DMS 273 (cell line): ENCODE results near the gene NR2E3.

Experiments
- DNase-seq: peaks from one replicate; lab custom pipeline; 2025; ENCODE audit not compliant: unreplicated experiment; lab: John Stamatoyannopoulos, UW

Gene NR2E3

DNA sequence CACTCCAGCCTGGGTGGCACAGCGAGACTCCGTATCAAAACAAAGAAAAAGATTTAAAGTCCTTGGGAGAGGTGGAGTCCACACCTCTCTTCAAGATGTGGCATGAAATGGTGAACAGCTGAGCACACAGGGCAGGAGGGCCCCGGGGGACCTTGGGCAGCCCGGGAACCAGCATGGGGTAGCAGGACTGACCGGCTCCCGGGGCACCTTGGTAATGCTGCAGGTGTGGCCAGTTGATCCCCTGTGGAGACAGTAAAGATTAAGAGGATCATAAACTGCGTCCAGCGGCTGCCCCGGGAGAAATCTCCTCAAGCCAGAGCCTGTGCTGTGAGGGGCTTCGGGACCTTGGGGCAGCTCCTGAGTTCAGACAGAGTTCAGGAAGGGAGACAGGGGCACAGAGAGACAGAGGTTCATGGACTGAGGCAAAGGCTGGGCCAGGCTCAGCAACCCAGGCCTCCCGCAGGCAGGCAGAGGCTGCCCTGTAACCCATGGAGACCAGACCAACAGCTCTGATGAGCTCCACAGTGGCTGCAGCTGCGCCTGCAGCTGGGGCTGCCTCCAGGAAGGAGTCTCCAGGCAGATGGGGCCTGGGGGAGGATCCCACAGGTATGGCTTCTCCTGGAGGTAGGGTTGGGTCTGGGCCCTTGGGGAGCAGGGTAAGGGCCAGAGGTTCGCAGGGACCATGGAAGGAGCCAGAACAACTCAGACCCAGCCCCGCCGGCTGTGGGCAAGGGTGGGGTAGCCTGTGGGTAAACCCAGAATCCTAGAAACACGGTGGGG, at the start of gene NR2E3:
Gene NR2E3 (plus strand): TSS at position 299 of the 780 bp plus-strand sequence. CDS start 190 bp downstream, at position 489.
- no peak for DNase-seq

DNA sequence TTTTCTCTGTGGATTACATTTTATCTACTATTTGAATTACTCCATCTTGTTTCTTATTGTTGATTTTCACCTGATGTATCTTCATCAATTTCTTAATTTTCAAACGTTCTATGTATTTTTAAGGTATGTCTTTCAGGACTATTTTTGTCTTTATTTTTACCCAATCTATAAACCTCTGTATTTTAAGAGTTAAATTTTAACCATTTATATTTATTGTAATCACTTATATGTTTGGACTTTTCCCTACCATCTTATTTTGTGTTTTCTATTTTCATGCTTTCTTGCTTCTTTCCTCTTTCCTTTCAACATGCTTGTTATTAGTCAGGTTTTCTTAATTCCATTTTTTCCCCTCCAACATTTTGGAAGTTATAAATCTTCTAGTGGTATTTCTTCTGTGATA, 49.5 kb upstream of the NR2E3 start:
- DNase-seq, result no peak

DNA sequence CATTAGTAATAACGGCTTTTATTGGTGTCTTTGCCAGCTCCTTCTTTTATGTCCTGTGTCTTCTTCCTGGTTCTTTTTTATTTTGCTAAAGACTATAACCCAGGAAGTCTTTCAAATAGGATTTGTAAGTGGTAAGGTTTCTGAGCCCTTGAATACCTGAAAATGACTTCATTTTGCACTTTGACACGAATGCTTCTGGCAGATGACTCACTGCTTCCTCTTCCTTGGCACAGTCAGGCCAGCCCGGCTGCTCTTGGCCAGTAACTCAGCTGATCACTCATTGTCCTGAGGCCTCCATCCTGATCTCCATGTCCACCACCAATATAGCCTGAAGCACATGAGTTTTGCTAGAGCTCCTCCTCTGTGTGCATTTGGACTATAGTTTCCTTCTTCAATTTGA, 48.7 kb upstream of the NR2E3 start:
- no peak for DNase-seq

DNA sequence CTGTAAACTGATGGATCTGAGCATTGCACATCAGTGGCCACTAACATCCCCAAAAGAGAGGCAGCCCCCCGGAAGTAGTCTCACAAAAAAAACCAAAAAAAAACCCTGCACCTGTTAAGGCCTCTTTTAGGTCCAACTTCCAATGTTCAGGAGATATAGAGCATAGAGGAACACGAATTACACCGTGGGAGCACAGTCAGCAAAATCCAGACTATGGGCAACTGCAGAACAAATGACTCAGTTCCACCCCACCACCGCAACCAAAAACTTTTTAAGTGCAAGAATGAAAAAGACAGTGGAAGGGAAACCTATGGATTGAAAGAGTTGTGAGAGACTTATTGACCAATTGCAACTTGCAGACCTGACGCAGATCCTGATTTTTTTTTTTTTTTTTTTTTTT, 42.2 kb upstream of the NR2E3 start:
- DNase-seq, result no peak

DNA sequence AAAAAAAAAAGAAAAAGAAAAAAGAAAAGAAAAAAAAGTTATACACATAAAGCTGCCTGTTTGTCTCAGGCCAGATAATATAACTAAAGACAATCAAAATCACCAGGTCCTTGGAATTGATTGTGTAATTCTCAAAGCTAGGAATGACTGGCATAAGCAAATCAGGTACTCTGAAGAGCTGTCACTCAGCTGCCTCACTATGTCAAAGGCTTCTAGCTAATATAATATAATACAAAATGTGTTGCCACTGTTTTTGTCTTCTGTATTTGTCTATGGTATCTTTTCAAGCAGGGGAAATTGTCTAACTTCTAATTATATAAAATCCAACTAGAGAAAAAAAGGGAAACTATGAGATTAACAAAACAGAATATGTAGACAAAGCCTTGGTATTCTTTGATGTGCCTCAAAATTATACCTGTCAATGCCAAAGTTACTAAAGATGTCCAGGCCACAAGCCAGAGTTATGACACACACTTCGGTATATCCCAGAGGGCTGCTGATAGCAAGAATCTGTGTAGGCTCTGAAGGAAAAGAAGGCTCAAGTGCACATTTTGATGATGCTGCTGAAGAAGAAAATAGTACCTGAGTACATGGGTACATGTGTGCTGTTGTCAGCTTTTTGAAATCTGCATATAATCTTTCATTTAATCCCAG, 37.0 kb upstream of the NR2E3 start:
- DNase-seq, result no peak

DNA sequence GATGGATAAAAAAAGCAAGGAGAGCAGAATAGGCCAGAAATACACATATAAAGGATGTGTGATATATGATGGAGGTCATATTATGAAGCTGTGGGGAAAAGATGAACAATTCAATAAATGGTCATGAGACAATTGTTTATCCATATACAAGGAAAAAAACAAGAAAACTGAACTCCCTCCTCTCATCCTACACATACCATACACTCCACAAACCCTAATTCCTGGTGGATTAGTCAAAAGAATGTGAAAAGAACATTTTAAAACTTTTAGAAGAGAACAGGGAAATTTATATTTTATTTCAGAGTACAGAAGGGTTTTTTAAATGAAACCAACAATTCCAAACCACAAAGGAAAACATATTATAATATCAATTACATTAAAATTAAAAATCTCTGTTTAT, 34.5 kb upstream of the NR2E3 start:
- no peak for DNase-seq

DNA sequence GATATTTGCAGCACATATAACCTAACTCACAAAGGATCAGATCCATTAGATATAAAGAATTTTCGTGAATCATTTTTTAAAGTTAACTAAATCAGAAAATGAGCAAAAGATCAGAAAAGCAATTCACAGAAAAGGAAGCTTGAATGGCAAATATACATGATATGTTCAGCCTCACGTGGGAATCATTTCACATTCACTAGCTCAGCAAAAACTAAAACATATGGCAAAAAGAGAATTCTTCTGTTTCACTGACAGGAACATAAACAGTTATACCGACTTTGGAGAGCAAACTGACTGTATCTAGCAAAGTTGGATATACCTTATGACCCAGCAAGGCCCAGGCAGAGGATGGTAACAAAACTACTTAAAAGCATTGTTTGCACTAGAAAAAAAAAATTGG, 34.0 kb upstream of the NR2E3 start:
- DNase-seq, result no peak

DNA sequence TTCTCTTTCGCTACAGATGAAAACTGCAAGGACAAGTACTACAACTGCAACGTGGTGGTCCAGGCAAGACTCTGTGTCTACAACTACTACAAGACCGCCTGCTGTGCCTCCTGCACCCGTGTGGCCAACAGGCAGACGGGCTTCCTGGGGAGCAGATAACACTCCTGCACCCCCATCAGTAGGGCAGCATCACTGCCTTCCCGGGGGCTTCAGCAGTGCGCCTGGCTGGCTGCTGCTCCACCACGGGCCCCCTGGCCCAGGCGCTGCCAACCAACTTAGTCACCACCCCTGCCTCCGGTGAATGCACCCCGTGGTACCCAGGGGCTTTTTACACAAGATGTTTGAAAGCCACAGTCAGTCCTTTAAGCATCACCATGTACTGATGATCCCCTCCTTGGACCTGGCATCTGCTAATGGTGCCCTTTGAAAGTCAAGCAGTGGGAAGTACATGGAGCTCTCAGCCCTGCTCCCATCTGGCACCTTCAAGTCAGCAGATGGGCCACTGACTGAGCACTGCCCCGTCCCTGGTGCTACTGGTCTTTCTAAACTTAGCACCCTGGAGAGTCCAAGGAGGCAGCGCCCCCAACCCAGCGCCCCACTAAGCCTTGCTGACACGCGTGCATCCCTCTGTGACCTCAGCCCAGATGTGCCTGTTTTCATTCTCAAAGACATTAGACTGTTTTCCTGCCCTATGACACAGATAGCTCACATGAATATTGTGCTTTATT, 33.0 kb upstream of the NR2E3 start:
- DNase-seq, result peak; percentile 76

DNA sequence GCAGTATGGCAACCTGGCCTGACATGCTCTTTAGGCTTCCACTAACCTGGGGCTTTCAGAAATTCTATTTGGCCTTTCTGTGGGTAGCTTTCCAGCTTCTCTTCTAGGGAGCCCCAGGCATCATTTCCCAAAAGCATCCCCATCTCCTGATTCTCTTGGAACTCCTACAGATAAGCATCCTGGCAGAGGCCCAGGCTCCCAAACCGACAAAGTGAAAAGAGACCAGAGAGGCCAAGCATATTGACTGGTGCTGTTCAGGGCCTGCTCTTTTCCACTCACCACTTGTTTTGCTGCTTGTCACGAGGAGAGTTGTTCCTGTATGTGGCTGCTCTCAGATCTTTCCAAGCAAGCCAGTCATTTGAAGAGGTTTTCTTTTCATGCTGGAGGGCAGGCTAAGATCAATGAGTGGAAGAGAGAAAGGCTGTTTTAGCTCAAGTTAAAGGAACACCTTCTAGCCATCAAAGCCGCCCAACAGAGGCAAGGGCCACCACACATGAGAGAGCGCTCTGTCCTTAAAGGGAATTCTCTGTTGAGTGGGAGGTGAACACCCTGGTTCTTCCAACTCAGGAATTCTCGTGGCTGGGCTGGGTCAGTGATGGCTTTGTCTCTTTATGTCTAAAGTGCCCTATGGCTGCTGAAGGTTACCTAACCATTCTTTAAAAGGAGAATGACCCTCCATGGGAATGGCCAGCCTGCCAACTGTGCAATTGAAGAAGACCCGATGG, 31.1 kb upstream of the NR2E3 start:
- no peak for DNase-seq

DNA sequence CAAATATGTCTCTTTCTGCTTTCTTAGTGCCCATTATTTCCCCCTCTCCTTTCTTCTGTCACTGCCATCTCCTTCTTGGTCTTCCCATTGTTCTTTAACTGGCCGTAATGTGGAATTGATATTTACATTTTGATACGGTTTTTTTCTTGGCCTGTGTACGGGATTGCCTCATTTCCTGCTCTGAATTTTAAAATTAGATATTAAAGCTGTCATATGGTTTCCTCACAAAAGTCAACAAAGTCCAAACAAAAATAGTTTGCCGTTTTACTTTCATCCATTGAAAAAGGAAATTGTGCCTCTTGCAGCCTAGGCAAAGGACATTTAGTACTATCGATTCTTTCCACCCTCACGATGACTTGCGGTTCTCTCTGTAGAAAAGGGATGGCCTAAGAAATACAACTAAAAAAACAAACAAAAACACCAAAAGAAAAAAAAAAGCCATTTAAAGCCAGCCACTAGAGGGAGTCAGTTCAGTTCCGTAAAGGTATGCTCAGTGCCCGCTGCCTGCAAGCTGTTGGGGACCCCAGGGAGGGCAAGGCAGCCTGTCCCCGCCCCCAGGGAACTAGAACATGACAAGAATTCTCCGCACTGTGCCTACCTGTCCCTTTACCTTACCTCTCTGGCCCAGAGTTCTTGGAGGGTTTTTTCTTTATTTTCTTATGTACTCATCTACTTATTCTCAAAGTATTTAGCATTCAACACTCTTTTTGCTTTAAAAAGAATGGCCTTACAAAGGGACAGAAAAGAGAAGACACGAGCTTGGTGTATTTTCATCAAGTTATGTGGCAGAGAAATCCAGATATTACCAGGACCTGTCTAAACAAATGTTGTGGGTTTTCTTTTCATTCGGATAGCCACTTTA, 30.0 kb upstream of the NR2E3 start:
- DNase-seq, result peak; percentile 56

DNA sequence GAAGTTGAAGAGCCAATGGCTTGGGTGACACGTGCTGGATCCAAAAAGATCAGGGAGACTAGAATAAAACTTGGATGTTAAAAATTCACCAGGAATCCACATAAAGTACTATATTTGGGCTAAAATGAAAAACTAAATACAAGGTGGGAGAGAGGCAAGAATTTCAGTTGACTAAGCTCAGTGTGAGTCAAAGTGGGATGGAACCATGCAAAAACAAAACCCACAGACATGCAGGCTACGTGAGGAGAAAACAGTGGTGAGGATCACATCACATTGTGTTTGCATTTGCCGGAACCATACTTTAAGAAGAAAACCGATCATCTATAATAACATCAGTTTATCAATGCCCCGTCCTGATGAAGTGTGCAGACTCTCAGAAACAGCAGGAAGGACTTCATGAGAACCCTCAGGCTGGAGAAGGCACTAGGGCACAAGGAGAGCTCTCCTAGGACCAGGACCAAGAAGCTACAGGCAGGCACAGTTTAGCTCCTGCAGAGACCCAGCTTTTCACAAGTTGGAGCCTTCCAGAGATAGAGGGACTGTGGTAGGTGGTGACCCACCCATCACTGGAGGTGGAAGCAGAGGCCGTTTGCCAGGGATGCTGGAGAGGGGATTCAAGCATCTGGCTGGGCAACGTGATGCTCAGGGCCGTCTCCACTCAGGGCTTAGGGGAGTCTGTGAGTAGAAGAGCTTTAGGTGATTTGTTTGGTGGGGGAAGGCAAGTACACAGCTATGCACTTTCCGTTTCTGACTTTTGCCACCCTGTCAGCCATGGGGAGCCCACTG, 29.0 kb upstream of the NR2E3 start:
- DNase-seq, result no peak

DNA sequence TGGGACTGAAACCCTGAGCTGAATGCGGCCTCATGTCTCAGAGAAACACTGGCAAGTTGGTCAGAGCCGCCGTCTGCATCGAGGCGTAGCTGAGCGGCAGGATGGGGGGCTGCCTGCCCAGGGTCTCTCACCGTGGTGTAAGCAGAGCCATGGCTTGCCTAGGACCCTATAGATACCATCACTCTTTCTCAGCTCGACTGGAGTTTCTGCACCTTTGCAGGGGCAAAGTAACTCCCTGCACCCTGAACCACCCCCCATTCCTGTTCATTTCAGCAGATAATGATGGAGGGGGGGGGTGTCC, 28.4 kb upstream of the NR2E3 start:
- no peak for DNase-seq

DNA sequence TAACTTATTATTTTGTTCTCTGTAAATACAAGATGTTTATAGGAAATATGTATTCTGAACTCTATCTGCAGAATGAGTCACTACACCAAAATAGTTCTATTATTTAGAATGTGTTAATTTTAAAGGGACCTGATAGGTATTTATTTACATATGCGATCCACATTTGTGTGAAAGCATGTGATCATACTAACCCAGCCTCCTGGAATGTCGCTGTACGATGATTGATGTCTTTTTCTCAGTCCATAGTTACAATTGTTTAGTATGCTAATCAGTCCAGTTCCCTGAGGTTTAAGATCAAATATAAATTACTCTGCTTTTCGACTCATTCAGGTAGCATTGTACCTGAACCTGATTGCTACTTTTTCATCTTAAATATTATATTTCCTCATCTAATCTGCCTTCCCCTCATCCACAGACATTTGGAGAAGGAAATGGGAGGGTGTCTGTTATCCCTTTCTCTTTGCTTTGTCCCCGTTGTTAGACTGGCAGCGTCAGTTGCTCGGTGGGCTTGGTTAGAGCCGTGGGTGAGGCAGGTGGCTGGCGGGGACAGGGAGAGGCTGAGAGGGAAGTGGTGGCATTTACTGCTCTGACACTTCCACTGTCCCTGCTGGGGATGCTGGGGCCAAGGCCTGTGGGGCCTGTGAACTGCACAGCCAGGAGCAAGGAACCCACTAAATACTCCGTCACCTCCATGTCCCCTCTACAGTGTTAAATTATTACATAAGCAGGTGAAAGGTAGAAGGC, 27.8 kb upstream of the NR2E3 start:
- DNase-seq, result no peak

DNA sequence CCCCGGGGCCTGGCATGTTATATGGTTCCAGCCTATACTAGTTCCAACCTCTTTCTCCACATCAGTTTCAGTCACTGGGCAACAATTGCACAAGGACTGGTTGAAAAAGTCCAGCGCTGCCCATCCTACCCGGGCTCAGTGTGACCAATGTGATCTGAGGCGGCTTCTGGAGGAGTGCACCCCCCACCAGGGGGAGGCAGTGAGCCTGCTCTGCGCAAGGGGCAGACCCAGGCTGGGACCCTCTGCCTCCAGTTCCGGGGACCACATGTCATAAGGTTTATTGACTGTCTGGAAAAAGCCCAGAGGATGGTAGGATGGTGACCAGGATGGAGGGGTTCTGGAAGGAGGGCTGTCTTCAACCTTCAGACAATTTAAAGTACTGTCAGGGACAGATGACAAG, 25.6 kb upstream of the NR2E3 start:
- DNase-seq, result peak; percentile 5

DNA sequence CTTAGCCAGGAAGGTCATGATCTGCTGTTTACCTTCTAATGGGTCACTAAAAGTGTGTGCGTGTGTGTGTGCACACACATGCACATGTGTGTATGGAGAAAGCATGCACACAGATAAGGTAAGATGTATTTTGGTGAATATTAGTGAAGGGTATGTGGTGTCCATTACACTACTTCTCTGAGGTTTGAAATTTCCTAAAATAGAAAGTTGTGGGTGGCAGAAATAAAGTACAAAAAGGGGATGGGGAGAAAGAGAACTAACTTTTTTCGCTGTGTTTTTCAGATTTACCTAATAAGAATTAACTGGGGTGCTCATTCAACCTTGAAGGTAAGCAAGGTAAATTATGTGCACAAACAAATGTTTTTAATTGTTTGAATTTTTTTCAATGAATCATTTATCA, 24.4 kb upstream of the NR2E3 start:
- DNase-seq, result no peak

DNA sequence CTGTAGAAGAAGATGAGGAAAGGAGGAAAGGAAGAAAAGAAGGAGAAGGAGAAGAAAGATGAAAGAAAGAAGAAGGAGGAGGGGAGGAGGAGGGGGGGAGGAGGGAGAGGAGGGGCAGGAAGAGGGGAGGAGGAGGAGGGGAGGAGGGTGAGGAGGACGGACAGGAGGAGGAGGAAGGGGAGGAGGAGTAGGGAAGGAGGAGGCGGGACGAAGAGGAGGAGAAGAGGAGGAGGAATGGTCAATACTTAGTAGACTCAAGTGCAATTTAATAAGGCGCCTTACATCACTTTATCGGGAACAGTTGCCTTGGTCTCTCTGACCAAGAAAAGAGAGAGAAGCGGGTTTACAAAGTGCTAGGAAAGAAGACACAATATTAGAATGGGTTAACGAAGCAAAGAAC, 23.7 kb upstream of the NR2E3 start:
- DNase-seq, result no peak

DNA sequence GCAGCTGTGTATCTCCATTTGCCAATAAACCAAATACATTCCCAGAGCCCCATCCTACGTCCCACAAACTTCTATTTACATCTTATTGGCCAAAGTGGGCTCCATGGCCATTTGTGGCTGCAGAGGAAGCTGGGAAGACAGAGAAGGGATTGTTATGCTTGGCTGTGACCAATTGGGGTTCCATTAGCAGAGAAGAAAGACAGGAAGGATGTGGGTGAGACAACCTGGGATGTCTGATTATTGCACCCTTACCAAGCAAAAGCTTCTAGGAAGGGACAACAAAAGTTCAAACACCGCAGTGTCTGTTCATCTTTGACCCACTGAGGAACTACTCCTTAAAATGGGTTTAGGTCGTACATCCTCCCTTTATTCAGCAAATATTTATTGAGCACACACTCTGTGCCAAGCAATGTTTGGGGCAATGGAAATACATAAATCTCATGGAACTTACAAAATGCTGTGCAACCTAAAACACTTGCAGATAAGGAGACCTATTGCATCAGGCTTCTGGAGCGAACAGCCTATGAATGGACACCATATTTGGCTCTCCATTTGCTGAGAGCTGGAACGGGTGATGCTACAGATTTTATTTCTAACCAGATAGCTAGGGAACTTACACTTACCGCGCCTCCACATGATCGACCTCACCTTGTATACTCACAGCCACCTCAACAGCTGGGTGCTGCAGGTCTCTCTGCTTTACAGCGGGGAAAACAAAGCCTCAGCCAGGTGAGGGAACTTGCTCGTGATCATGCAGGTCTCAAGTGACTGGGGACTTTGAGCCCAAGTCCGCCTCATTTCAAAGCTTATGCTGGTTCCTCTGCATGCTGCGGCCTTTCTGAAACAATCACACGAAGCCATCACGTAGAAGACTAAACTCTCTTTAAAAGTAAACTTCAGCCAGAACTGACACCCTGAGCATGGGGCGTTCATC, 21.4 kb upstream of the NR2E3 start:
- DNase-seq, result no peak

DNA sequence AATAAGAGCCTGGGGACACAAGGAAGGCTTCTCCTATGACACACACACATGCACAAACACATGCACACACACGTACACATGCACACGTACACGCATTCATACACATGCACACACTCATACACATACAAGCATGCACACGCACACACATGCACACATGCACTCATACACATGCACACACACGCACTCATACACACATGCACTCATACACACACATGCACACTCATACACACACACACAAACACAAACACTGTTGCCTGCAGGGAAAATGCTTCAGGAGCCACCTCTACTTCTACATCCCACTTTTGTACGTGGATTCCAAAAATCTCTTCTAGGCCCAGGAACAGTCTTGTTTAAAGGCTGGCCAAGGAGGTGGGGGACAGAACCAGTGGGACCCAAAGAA, 20.7 kb upstream of the NR2E3 start:
- no peak for DNase-seq
